HuH-7 (cell line): Measurements from ENCODE around the gene VWDE.

Source experiments
- DNase-seq: peaks from one replicate; pipeline ENCODE4 v3.0.0; 2011; ENCODE audit warnings: low spot score

The VWDE gene

GRCh38 chr7:12287901-12288300, 115.8 kb downstream of the VWDE start:
- DNase-seq, result no peak

GRCh38 chr7:12281038-12281437, 122.6 kb downstream of the VWDE start:
- no peak for DNase-seq
